H1 (cell line): ENCODE measurements around the gene NTPCR. TPM values are rescaled to one million over a fixed set of nuclear protein-coding genes. Genes with fewer than 3 reads are reported as not detected.

Experiments used
- CTCF ChIA-PET: fragments of 300-600 bp; sonication (Branson Sonifier 250); formaldehyde crosslinking; loops from one replicate; lab custom pipeline; 2021; ENCODE audit not compliant: partially characterized antibody; lab: Charles Lee
- POLR2A ChIA-PET: fragments of 300-600 bp; sonication (Branson Sonifier 250); formaldehyde crosslinking; loops from one replicate; lab custom pipeline; 2021; ENCODE audit warnings: inconsistent platforms; ENCODE audit not compliant: partially characterized antibody; lab: Charles Lee
- DNase-seq, 2 experiments: peaks; one replicate each; pipeline versions ENCODE4 v3.0.0 to v3.0.0-alpha.2; 2010 to 2022; ENCODE audit warnings: low spot score in 2 of 2, low read depth in 1 of 2, mixed read lengths in 1 of 2
- FAIRE-seq: peaks from 2 replicates; lab custom pipeline; 2011; peaks lifted over from hg19 to GRCh38; lab: Jason Lieb, UNC
- H2AFZ ChIP-seq: 2 replicates; pipeline ENCODE4 v1.8.1; 2012; ENCODE audit warnings: low read length, inconsistent platforms
- H2AK5ac ChIP-seq: 2 replicates; pipeline ENCODE4 v1.6.1; 2013; ENCODE audit warnings: low read depth, low read length
- H2BK120ac ChIP-seq: replicated peaks from 2 replicates; pipeline ENCODE3; 2013; ENCODE audit warnings: low read depth, low read length, inconsistent platforms
- H2BK12ac ChIP-seq: 2 replicates; pipeline ENCODE4 v1.6.1; 2013; ENCODE audit warnings: low read depth, low read length
- H2BK15ac ChIP-seq: 2 replicates; pipeline ENCODE4 v1.6.1; 2013; ENCODE audit warnings: low read length
- H2BK20ac ChIP-seq: 2 replicates; pipeline ENCODE4 v1.6.1; 2013; ENCODE audit warnings: low read length
- H2BK5ac ChIP-seq: 2 replicates; pipeline ENCODE4 v1.6.1; 2013; ENCODE audit warnings: low read depth, low read length
- H3K14ac ChIP-seq: 2 replicates; pipeline ENCODE4 v1.6.1; 2013; ENCODE audit warnings: inconsistent platforms; ENCODE audit not compliant: insufficient read length
- H3K18ac ChIP-seq: 2 replicates; pipeline ENCODE4 v1.6.1; 2013; ENCODE audit warnings: low read length; ENCODE audit errors: extremely low read depth
- H3K23ac ChIP-seq: 2 replicates; pipeline ENCODE4 v1.6.1; 2013; ENCODE audit warnings: inconsistent platforms; ENCODE audit not compliant: insufficient read length
- H3K23me2 ChIP-seq: 2 replicates; pipeline ENCODE4 v1.6.1; 2013; ENCODE audit warnings: low read depth, low read length
- H3K27ac ChIP-seq: 2 replicates; pipeline ENCODE4 v1.6.1; 2011; ENCODE audit warnings: low read depth, low read length, inconsistent platforms
- H3K27me3 ChIP-seq, 4 experiments: replicated peaks in 1 of 4; 1 replicate in 1 of 4; 2 replicates in 3 of 4; pipeline versions ENCODE4 v1.6.1 to v1.8.1; 2011 to 2013; ENCODE audit warnings: low read length in 3 of 4, mild to moderate bottlenecking in 3 of 4, inconsistent platforms in 2 of 4, mixed read lengths in 2 of 4, moderate library complexity in 1 of 4; ENCODE audit not compliant: control insufficient read depth in 3 of 4, insufficient read depth in 3 of 4; ENCODE audit errors: extremely low read depth in 1 of 4
- H3K36me3 ChIP-seq, 4 experiments: 2 replicates each; pipeline versions ENCODE4 v1.6.1 to v1.8.1; 2011 to 2013; ENCODE audit warnings: mild to moderate bottlenecking in 4 of 4, low read length in 3 of 4, moderate library complexity in 2 of 4, control low read depth in 1 of 4, inconsistent platforms in 1 of 4; ENCODE audit not compliant: insufficient read depth in 4 of 4, control insufficient read depth in 2 of 4
- H3K4ac ChIP-seq: replicated peaks from 2 replicates; pipeline ENCODE3; 2013; ENCODE audit warnings: low read length, low read depth, mixed read lengths, inconsistent platforms; ENCODE audit not compliant: insufficient read length
- H3K4me1 ChIP-seq, 4 experiments: replicated peaks in 1 of 4; 1 replicate in 1 of 4; 2 replicates in 3 of 4; pipeline versions ENCODE4 v1.6.1 to v1.8.1; 2011 to 2013; ENCODE audit warnings: low read length in 3 of 4, inconsistent platforms in 2 of 4, mixed read lengths in 1 of 4; ENCODE audit not compliant: insufficient read depth in 4 of 4, control insufficient read depth in 3 of 4
- H3K4me2 ChIP-seq, 2 experiments: 2 replicates each; pipeline versions ENCODE4 v1.6.1 to v1.8.1; 2011 to 2013; ENCODE audit warnings: low read depth in 2 of 2, low read length in 2 of 2, control low read depth in 1 of 2, inconsistent platforms in 1 of 2, mild to moderate bottlenecking in 1 of 2; ENCODE audit not compliant: insufficient read depth in 1 of 2
- H3K4me3 ChIP-seq, 4 experiments: fragments of 200-600, 300-600 bp in 1 of 4; sonication (generic), shearing (Covaris generic), sonication (Bioruptor Twin) in 1 of 4; 2 replicates each; pipeline versions ENCODE4 v1.5.1 to v1.8.1; 2011 to 2016; ENCODE audit warnings: low read length in 4 of 4, low read depth in 3 of 4, control low read depth in 2 of 4, inconsistent platforms in 2 of 4, mild to moderate bottlenecking in 2 of 4, mixed read lengths in 1 of 4, moderate library complexity in 1 of 4; ENCODE audit not compliant: insufficient read depth in 2 of 4; ENCODE audit errors: extremely low read depth in 1 of 4
- H3K56ac ChIP-seq: replicated peaks from 2 replicates; pipeline ENCODE3; 2013; ENCODE audit warnings: low read depth, mild to moderate bottlenecking, mixed read lengths, low read length, inconsistent platforms; ENCODE audit not compliant: insufficient read length
- H3K79me1 ChIP-seq: 2 replicates; pipeline ENCODE4 v1.6.1; 2013; ENCODE audit warnings: low read depth, low read length, control low read depth
- H3K79me2 ChIP-seq, 2 experiments: 2 replicates each; pipeline versions ENCODE4 v1.6.1 to v1.8.1; 2012 to 2013; ENCODE audit warnings: low read length in 2 of 2, mild to moderate bottlenecking in 2 of 2, inconsistent platforms in 1 of 2; ENCODE audit not compliant: insufficient read depth in 2 of 2, control insufficient read depth in 1 of 2
- H3K9ac ChIP-seq, 4 experiments: replicated peaks in 1 of 4; 1 replicate in 1 of 4; 2 replicates in 3 of 4; pipeline versions ENCODE4 v1.6.1 to v1.8.1; 2011 to 2013; ENCODE audit warnings: low read depth in 3 of 4, low read length in 3 of 4, control low read depth in 2 of 4, mild to moderate bottlenecking in 2 of 4, moderate library complexity in 2 of 4, inconsistent platforms in 1 of 4; ENCODE audit errors: extremely low read depth in 1 of 4
- H3K9me3 ChIP-seq, 2 experiments: 2 replicates each; pipeline versions ENCODE4 v1.6.1 to v1.8.1; 2012 to 2013; ENCODE audit warnings: mild to moderate bottlenecking in 2 of 2, moderate library complexity in 2 of 2, control low read depth in 1 of 2, inconsistent platforms in 1 of 2, low read depth in 1 of 2, low read length in 1 of 2, mixed read lengths in 1 of 2; ENCODE audit not compliant: insufficient read depth in 2 of 2
- H4K20me1 ChIP-seq, 2 experiments: replicated peaks in 1 of 2; 2 replicates each; pipeline versions ENCODE3 to v1.8.1; 2011 to 2013; ENCODE audit warnings: inconsistent platforms in 2 of 2, low read length in 2 of 2, mild to moderate bottlenecking in 1 of 2; ENCODE audit not compliant: insufficient read depth in 2 of 2, control insufficient read depth in 1 of 2
- H4K5ac ChIP-seq: 2 replicates; pipeline ENCODE4 v1.6.1; 2013; ENCODE audit warnings: low read length, low read depth, mixed read lengths, inconsistent platforms; ENCODE audit not compliant: insufficient read length
- H4K8ac ChIP-seq: 2 replicates; pipeline ENCODE4 v1.8.0; 2013; ENCODE audit warnings: mild to moderate bottlenecking, moderate library complexity, low read length, inconsistent platforms; ENCODE audit not compliant: insufficient read depth; ENCODE audit errors: extremely low read depth
- H4K91ac ChIP-seq: replicated peaks from 2 replicates; pipeline ENCODE3; 2013; ENCODE audit warnings: low read length, mixed read lengths, inconsistent platforms; ENCODE audit not compliant: insufficient read length
- BACH1 ChIP-seq: IDR thresholded peaks from 2 replicates; pipeline ENCODE4 v1.6.1; 2012; ENCODE audit warnings: low read length, improper control_type of control experiment
- POLR2AphosphoS5 ChIP-seq: IDR thresholded peaks from 2 replicates; pipeline ENCODE4 v1.6.1; 2011; ENCODE audit warnings: low read depth, low read length
- POU5F1 ChIP-seq: IDR thresholded peaks from 2 replicates; pipeline ENCODE4 v1.6.1; 2011; ENCODE audit warnings: low read depth, mild to moderate bottlenecking, low read length, moderate library complexity
- RFX5 ChIP-seq: IDR thresholded peaks from 2 replicates; pipeline ENCODE4 v1.6.1; 2011; ENCODE audit warnings: low read depth, low read length, improper control_type of control experiment, borderline replicate concordance
- RXRA ChIP-seq: IDR thresholded peaks from 2 replicates; pipeline ENCODE4 v1.6.1; 2011; ENCODE audit warnings: low read depth, mild to moderate bottlenecking, low read length, moderate library complexity; ENCODE audit not compliant: insufficient read depth
- SRF ChIP-seq: IDR thresholded peaks from 2 replicates; pipeline ENCODE4 v1.6.1; 2011; ENCODE audit warnings: mild to moderate bottlenecking, low read depth, low read length, moderate library complexity
- TAF7 ChIP-seq: optimal IDR thresholded peaks from 2 replicates; pipeline ENCODE3; 2011; ENCODE audit warnings: low read depth, mild to moderate bottlenecking, inconsistent platforms, low read length, moderate library complexity, borderline replicate concordance
- YY1 ChIP-seq: IDR thresholded peaks from 2 replicates; pipeline ENCODE4 v1.6.1; 2011; ENCODE audit warnings: low read depth, mild to moderate bottlenecking, low read length
- ZNF274 ChIP-seq: IDR thresholded peaks from 2 replicates; pipeline ENCODE4 v1.7.0; 2012; ENCODE audit warnings: low read length, borderline replicate concordance; ENCODE audit errors: extremely low read depth
- WGBS, 2 experiments: shearing (Covaris generic) in 1 of 2; methylation state at CpG; one replicate each; pipeline versions ENCODE4 v1.1.6 to v1.1.7; 2013 to 2015; ENCODE audit warnings: low lambda C conversion rate in 2 of 2, mixed read lengths in 2 of 2, inconsistent platforms in 1 of 2, low coverage in 1 of 2, missing lambda C conversion rate in 1 of 2; ENCODE audit not compliant: insufficient replicate concordance in 2 of 2, insufficient coverage in 1 of 2, insufficient read length in 1 of 2; ENCODE audit errors: extremely low coverage in 1 of 2, missing lambda C conversion rate in 1 of 2; 5-methylcytosine and 5-hydroxymethylcytosine counted together
- polyA plus RNA-seq, 7 experiments: library from polyadenylated mRNA; depleted of rRNA in 3 of 7; stranded (reverse) in 5 of 7; unstranded in 2 of 7; fragments of >200 nt in 5 of 7; fragments of 200-250 nt in 2 of 7; gene quantifications; 1 replicate in 5 of 7; 2 replicates in 1 of 7; 4 replicates in 1 of 7; pipeline versions ENCODE4 v1.2.1 to v1.2.3, GENCODE V29; 2011 to 2013; ENCODE audit warnings: missing spikeins in 2 of 7, mixed read lengths in 2 of 7
- total RNA-seq: library from RNA; stranded (reverse); fragmentation: NEBNext Ultra II Directional; extraction: Animal tissue kit (Norgen Biotek cat#: 25700); gene quantifications from 2 replicates; pipeline ENCODE4 v1.2.1, GENCODE V29; 2021
- TF ChIP-seq, protein P1 (sequence below): IDR thresholded peaks from 2 replicates; pipeline ENCODE4 v1.6.1; 2012; ENCODE audit warnings: inconsistent platforms
- TF ChIP-seq, protein P2 (sequence below): IDR thresholded peaks from 2 replicates; pipeline ENCODE4 v1.6.1; 2012; ENCODE audit warnings: low read length, inconsistent platforms

Gene NTPCR
- total and polyA plus RNA-seq, 2 of the 8 experiments (the other 6 are each of a cell fraction or from before 2014, with no cell fraction given): 22.6 to 73.1 TPM

DNA sequence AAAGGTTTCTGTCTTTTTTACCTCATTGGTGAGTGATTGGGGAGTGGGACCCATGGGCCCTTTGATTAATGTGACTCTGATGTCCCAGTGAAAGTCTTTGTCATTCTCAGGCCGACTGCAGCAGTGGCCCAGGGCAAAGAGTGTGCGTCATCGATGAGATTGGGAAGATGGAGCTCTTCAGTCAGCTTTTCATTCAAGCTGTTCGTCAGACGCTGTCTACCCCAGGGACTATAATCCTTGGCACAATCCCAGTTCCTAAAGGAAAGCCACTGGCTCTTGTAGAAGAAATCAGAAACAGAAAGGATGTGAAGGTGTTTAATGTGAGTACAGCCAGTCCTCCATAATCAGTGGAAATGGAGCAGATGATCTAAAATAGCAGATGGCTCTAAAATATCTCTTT lies 19.4 kb downstream of the NTPCR start:
- Histone ChIP-seq H3K79me1 (peaks cover 3% of the 10 kb centered on the region), H3K56ac (no peak overlapping the region), H3K9ac (no peak overlapping the region), H2BK120ac (no peak overlapping the region), H4K91ac (no peak overlapping the region), H4K20me1 (peaks cover 6 to 9% of the 10 kb centered on the region in 2 experiments), H2BK15ac (no peak overlapping the region), H3K4me2 (no peak overlapping the region), H3K18ac (no peak overlapping the region), H2AFZ (no peak overlapping the region), H3K4me3 (no peak overlapping the region), H3K14ac (no peak overlapping the region), H2BK5ac (no peak overlapping the region), H2AK5ac (no peak overlapping the region), H2BK20ac (no peak overlapping the region), H4K8ac (no peak overlapping the region), H3K4me1 (no peaks in the 10 kb centered on the region), H4K5ac (no peak overlapping the region), H3K36me3 (peaks cover 13 to 36% (median 29%) of the 10 kb centered on the region in 4 experiments; a peak in 7 of 8 replicates), H3K23ac (no peak overlapping the region), H2BK12ac (no peak overlapping the region), H3K79me2 (peaks cover 0 to 15% of the 10 kb centered on the region in 2 experiments; a peak in 1 of 4 replicates), H3K4ac (no peak overlapping the region), H3K27ac (no peak overlapping the region), H3K27me3 (no peaks in the 10 kb centered on the region), H3K9me3 (no peaks in the 10 kb centered on the region), H3K23me2 (no peaks in the 10 kb centered on the region)
- CTCF ChIA-PET: interaction anchor here (0.9 to 1.7 kb wide), 4 partner anchors 11 to 21 kb away, joined by 3 to 5 read pairs (median 4); no protein-coding TSS in a partner anchor
- FAIRE-seq (no peak), DNase-seq (no peak)
- WGBS, 2 experiments: 92% methylated on average over 5 of the region's 5 CpGs; no CpG with 5 or more reads in 1 of the 2 experiments
- POLR2A ChIA-PET: interaction anchor here (1.1 kb wide), 1 partner anchor 18 kb away, joined by 3 read pairs; no protein-coding TSS in a partner anchor
- TF ChIP-seq, protein P1, sequence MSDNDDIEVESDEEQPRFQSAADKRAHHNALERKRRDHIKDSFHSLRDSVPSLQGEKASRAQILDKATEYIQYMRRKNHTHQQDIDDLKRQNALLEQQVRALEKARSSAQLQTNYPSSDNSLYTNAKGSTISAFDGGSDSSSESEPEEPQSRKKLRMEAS: no peak
- no peak for TF ChIP-seq POU5F1
- no peak for TF ChIP-seq POLR2AphosphoS5
- TF ChIP-seq ZNF274: no peak
- no peak for TF ChIP-seq RXRA
- no peak for TF ChIP-seq YY1
- TF ChIP-seq BACH1: no peak
- no peak for TF ChIP-seq RFX5
- TF ChIP-seq TAF7: no peak
- no peak for TF ChIP-seq SRF
- TF ChIP-seq, protein P2, sequence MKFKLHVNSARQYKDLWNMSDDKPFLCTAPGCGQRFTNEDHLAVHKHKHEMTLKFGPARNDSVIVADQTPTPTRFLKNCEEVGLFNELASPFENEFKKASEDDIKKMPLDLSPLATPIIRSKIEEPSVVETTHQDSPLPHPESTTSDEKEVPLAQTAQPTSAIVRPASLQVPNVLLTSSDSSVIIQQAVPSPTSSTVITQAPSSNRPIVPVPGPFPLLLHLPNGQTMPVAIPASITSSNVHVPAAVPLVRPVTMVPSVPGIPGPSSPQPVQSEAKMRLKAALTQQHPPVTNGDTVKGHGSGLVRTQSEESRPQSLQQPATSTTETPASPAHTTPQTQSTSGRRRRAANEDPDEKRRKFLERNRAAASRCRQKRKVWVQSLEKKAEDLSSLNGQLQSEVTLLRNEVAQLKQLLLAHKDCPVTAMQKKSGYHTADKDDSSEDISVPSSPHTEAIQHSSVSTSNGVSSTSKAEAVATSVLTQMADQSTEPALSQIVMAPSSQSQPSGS: no peak
